Measurements from ENCODE around the gene ZFYVE21. TPM values are rescaled to one million over a fixed set of nuclear protein-coding genes. Genes with fewer than 3 reads are reported as not detected.

The ZFYVE21 gene
- total RNA-seq, 4 donors from 2014 or later, result 121 to 180 (median 156) TPM

GRCh38 chr14:103706551-103707328 is 8.9 kb upstream of the ZFYVE21 start:
- H3K9me3 ChIP-seq, result no peaks in the 10 kb centered on the region
- H3K27me3 ChIP-seq, result no peaks in the 10 kb centered on the region
- no peak for TF ChIP-seq CTCF (IDR thresholded peaks at IDR 0.05)
- no peak for TF ChIP-seq POLR2AphosphoS5 (IDR thresholded peaks at IDR 0.05)
- TF ChIP-seq POLR2A (IDR thresholded peaks at IDR 0.05; ENCODE audit: low read depth), result no peak
- no peak for TF ChIP-seq EP300 (IDR thresholded peaks at IDR 0.05)
- H3K4me1 ChIP-seq, result peaks cover 31 to 71% (median 53%) of the 10 kb centered on the region in 4 donors
- 86% methylated on average over 21 of the region's 41 CpGs for WGBS
- intact Hi-C loops (cut with DNase I), result no loop called here
- no peak for DNase-seq (ENCODE audit: extremely low spot score)
- H3K36me3 ChIP-seq, result peaks cover 14 to 61% (median 53%) of the 10 kb centered on the region in 4 donors
- H3K4me3 ChIP-seq, result no peak overlapping the region
- H3K27ac ChIP-seq (replicated peaks in 1 of 4), result peak overlapping the region in 2 of 4 donors; percentile 42 to 64

- WGBS, result 88% methylated on average over 18 of the region's 29 CpGs
Measured at GRCh38 chr14:103707329-103708263, 8.0 kb upstream of the ZFYVE21 start.

GRCh38 chr14:103708750-103709187 is 6.8 kb upstream of the ZFYVE21 start:
- WGBS, result 85% methylated on average over 4 of the region's 18 CpGs
- no peak for DNase-seq (ENCODE audit: extremely low spot score)
- H3K4me1 ChIP-seq, result peaks cover 46 to 73% (median 61%) of the 10 kb centered on the region in 4 donors
- intact Hi-C loops (cut with DNase I), result no loop called here
- TF ChIP-seq POLR2A (IDR thresholded peaks at IDR 0.05; ENCODE audit: low read depth) (no peak), POLR2AphosphoS5 (IDR thresholded peaks at IDR 0.05) (peak in 1 of 2 donors; percentile 29)
- no peaks in the 10 kb centered on the region for H3K27me3 ChIP-seq
- H3K27ac ChIP-seq (replicated peaks in 1 of 4), result peak overlapping the region in 2 of 4 donors; percentile 26
- peaks cover 3 to 41% (median 33%) of the 10 kb centered on the region in 4 donors for H3K36me3 ChIP-seq
- H3K9me3 ChIP-seq, result no peaks in the 10 kb centered on the region
- no peak overlapping the region for H3K4me3 ChIP-seq

More at GRCh38 chr14:103707329-103708263, 8.0 kb upstream of the ZFYVE21 start:
- Histone ChIP-seq H3K9me3 (no peaks in the 10 kb centered on the region), H3K4me1 (peaks cover 40 to 73% (median 58%) of the 10 kb centered on the region in 4 donors), H3K4me3 (no peak overlapping the region), H3K36me3 (peaks cover 13 to 53% (median 44%) of the 10 kb centered on the region in 4 donors), H3K27me3 (no peaks in the 10 kb centered on the region), H3K27ac (replicated peaks in 1 of 4) (no peak overlapping the region)
- intact Hi-C loops (cut with DNase I), result no loop called here
- no peak for DNase-seq (ENCODE audit: extremely low spot score)
- peak in 1 of 2 donors; percentile 7 for TF ChIP-seq POLR2AphosphoS5 (IDR thresholded peaks at IDR 0.05)
- TF ChIP-seq CTCF (IDR thresholded peaks at IDR 0.05), result no peak

GRCh38 chr14:103709814-103710213 is 5.8 kb upstream of the ZFYVE21 start:
- Histone ChIP-seq H3K36me3 (peaks cover 0 to 30% (median 23%) of the 10 kb centered on the region in 4 donors), H3K4me3 (no peak overlapping the region), H3K4me1 (peaks cover 54 to 77% (median 68%) of the 10 kb centered on the region in 4 donors), H3K27ac (replicated peaks in 1 of 4) (no peak overlapping the region), H3K27me3 (no peaks in the 10 kb centered on the region), H3K9me3 (no peaks in the 10 kb centered on the region)
- no peak for DNase-seq (ENCODE audit: extremely low spot score)
- WGBS, result 89% methylated on average over 13 of the region's 15 CpGs
- TF ChIP-seq POLR2A (IDR thresholded peaks at IDR 0.05; ENCODE audit: low read depth) (no peak), POLR2AphosphoS5 (IDR thresholded peaks at IDR 0.05) (no peak), EP300 (IDR thresholded peaks at IDR 0.05) (no peak), CTCF (IDR thresholded peaks at IDR 0.05) (no peak)
- intact Hi-C loops (cut with DNase I), result no loop called here
